Caco-2 (cell line): ENCODE results near the gene PLXNA2. TPM values are rescaled to one million over a fixed set of nuclear protein-coding genes. Genes with fewer than 3 reads are reported as not detected.

Source experiments
- BruUV-seq: library from RNA; stranded (reverse); fragments of 400-500 nt; replicated peaks from 2 replicates; lab custom pipeline; 2021; lab: Mats Ljungman, UMichigan
- CTCF ChIA-PET: fragments of 300-600 bp; sonication (Branson Sonifier 250); formaldehyde crosslinking; loops from one replicate; lab custom pipeline; 2022; ENCODE audit warnings: antibody characterized with exemption; lab: Charles Lee
- POLR2A ChIA-PET: fragments of 300-600 bp; sonication (Branson Sonifier 250); formaldehyde crosslinking; loops from one replicate; lab custom pipeline; 2022; ENCODE audit warnings: antibody characterized with exemption; lab: Charles Lee
- DNase-seq, 2 experiments: peaks; one replicate each; pipeline versions ENCODE4 v3.0.0 to v3.0.0-alpha.2; 2020 to 2022
- H3K27me3 ChIP-seq: replicated peaks from 2 replicates; pipeline ENCODE4 v1.6.0; 2011; ENCODE audit warnings: low read length; ENCODE audit not compliant: control insufficient read depth, insufficient read depth
- H3K36me3 ChIP-seq: 2 replicates; pipeline ENCODE4 v1.5.1; 2011; ENCODE audit warnings: low read length; ENCODE audit not compliant: control insufficient read depth, insufficient read depth
- H3K4me1 ChIP-seq: fragments of 250-450 bp; sonication (Bioruptor Pico); 2 replicates; pipeline ENCODE4 v1.5.1; 2020; ENCODE audit warnings: mild to moderate bottlenecking
- H3K4me3 ChIP-seq: 2 replicates; pipeline ENCODE4 v1.5.1; 2011; ENCODE audit warnings: low read depth, mild to moderate bottlenecking, control low read depth, low read length
- H3K9me3 ChIP-seq: fragments of 250-450 bp; sonication (Bioruptor Pico); 2 replicates; pipeline ENCODE4 v1.5.1; 2020; ENCODE audit warnings: mild to moderate bottlenecking, moderate library complexity
- H3K27ac Mint-ChIP-seq: one replicate; pipeline ENCODE4 v1.8.0; 2022; ENCODE audit warnings: mixed read lengths; ENCODE audit not compliant: unreplicated experiment
- H3K27me3 Mint-ChIP-seq: one replicate; pipeline ENCODE4 v1.8.0; 2022; ENCODE audit warnings: mixed read lengths; ENCODE audit not compliant: insufficient read depth, unreplicated experiment
- H3K36me3 Mint-ChIP-seq: one replicate; pipeline ENCODE4 v1.8.0; 2022; ENCODE audit warnings: mild to moderate bottlenecking, mixed read lengths; ENCODE audit not compliant: insufficient read depth, unreplicated experiment
- H3K4me1 Mint-ChIP-seq: one replicate; pipeline ENCODE4 v1.8.0; 2022; ENCODE audit warnings: low read depth, mixed read lengths; ENCODE audit not compliant: unreplicated experiment
- H3K4me3 Mint-ChIP-seq: one replicate; pipeline ENCODE4 v1.8.0; 2022; ENCODE audit warnings: mild to moderate bottlenecking, moderate library complexity, mixed read lengths; ENCODE audit not compliant: unreplicated experiment
- H3K9me3 Mint-ChIP-seq: one replicate; pipeline ENCODE4 v1.8.0; 2022; ENCODE audit warnings: mixed read lengths; ENCODE audit not compliant: unreplicated experiment
- CTCF ChIP-seq, 2 experiments: fragments of 200-600 bp in 1 of 2; IDR thresholded peaks; 1 replicate in 1 of 2; 2 replicates in 1 of 2; pipeline versions ENCODE4 v1.5.1 to v1.8.0; 2011 to 2022; ENCODE audit warnings: antibody characterized with exemption in 1 of 2, control low read depth in 1 of 2, inconsistent platforms in 1 of 2, low read depth in 1 of 2, low read length in 1 of 2, mild to moderate bottlenecking in 1 of 2, moderate library complexity in 1 of 2; ENCODE audit not compliant: insufficient read depth in 1 of 2, severe bottlenecking in 1 of 2, unreplicated experiment in 1 of 2
- intact Hi-C: fragments of 100-400 bp; cut with micrococcal nuclease; formaldehyde crosslinking; loops from one replicate; pipeline ENCODE4 v1.10.0; 2022; ENCODE audit not compliant: unreplicated experiment
- total RNA-seq: library from RNA; stranded (reverse); gene quantifications from 2 replicates; pipeline ENCODE4 v1.2.3, GENCODE V29; 2022

Gene PLXNA2
- total RNA-seq, 1 experiment from 2014 or later = 3.2 TPM

- no peak for DNase-seq
- no TSS peak for BruUV-seq
- no peaks in the 10 kb centered on the region for H3K36me3 Mint-ChIP-seq
- intact Hi-C loops = no loop called here
- no peaks in the 10 kb centered on the region for H3K4me1 Mint-ChIP-seq
- CTCF ChIA-PET = no interaction called here
- Histone ChIP-seq H3K4me1 (peaks cover 6% of the 10 kb centered on the region; the same call in 1 of the 2 replicates), H3K9me3 (no peaks in the 10 kb centered on the region), H3K4me3 (no peak overlapping the region), H3K36me3 (no peaks in the 10 kb centered on the region), H3K27me3 (no peaks in the 10 kb centered on the region)
- no peak overlapping the region for H3K4me3 Mint-ChIP-seq
- no peaks in the 10 kb centered on the region for H3K27me3 Mint-ChIP-seq
- POLR2A ChIA-PET = no interaction called here
- no peak overlapping the region for H3K27ac Mint-ChIP-seq
- no peak for TF ChIP-seq CTCF (IDR thresholded peaks at IDR 0.05; ENCODE audit: insufficient read depth in 1 of 2, low read depth in 1 of 2, low read length in 1 of 2, severe bottlenecking in 1 of 2, unreplicated experiment in 1 of 2)
- H3K9me3 Mint-ChIP-seq = no peaks in the 10 kb centered on the region
Measured at GRCh38 chr1:208224192-208224713, 19.9 kb downstream of the PLXNA2 start.

- Mint-ChIP-seq H3K27ac (no peak overlapping the region), H3K4me1 (peaks cover 5% of the 10 kb centered on the region), H3K4me3 (no peak overlapping the region), H3K27me3 (no peaks in the 10 kb centered on the region), H3K36me3 (no peaks in the 10 kb centered on the region), H3K9me3 (no peaks in the 10 kb centered on the region)
- Histone ChIP-seq H3K4me3 (no peak overlapping the region), H3K36me3 (no peaks in the 10 kb centered on the region), H3K9me3 (no peaks in the 10 kb centered on the region), H3K4me1 (peaks cover 6% of the 10 kb centered on the region; the same call in 1 of the 2 replicates), H3K27me3 (no peaks in the 10 kb centered on the region)
- POLR2A ChIA-PET = no interaction called here
- no peak for DNase-seq
- TF ChIP-seq CTCF (IDR thresholded peaks at IDR 0.05; ENCODE audit: insufficient read depth in 1 of 2, low read depth in 1 of 2, low read length in 1 of 2, severe bottlenecking in 1 of 2, unreplicated experiment in 1 of 2) = no peak
- intact Hi-C loops = no loop called here
- CTCF ChIA-PET = no interaction called here
- BruUV-seq = no TSS peak
Measured at GRCh38 chr1:208223136-208223535, 21.0 kb downstream of the PLXNA2 start.

DNA sequence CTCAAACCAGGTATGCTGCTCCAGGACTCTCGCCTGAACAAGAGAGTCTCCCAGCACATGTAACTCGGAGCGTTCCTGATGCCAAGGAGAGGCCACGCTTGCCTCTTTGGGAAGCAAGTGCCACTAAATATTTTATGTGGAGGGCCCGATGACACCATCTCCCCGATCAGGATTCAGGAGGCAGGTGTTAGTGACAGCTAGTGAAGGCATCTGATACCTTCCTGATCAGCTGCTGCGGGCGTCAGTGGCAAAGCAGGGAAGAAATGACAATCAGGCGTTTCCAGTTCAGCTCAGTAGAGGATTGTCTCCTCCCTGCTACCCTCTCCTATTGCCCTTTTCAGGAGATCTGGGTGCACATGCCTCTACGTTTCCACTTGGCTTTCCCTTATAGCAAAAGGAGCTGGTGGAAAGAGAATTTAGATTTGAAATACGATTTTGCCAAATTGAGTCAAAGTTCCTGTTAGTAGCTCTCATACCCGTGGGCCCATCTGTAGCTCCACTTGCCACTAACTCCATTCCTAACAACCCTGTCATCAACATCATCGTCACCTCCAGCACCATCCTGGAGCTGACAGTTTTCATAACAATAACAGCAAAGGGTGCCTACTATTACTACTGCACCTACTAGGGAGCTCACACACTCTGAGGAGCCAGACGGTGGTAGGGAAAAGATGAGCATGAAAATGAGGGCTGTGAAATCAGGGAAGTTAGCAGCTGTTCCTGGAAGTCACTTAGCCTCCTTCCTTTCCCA, 21.6 kb downstream of the PLXNA2 start:
- ChIA-PET POLR2A (no interaction called here), CTCF (no interaction called here)
- H3K4me3 ChIP-seq = no peak overlapping the region
- Mint-ChIP-seq H3K27me3 (no peaks in the 10 kb centered on the region), H3K4me3 (no peak overlapping the region), H3K27ac (no peak overlapping the region), H3K9me3 (no peaks in the 10 kb centered on the region), H3K36me3 (no peaks in the 10 kb centered on the region), H3K4me1 (peaks cover 7% of the 10 kb centered on the region)
- no peak for DNase-seq
- no peaks in the 10 kb centered on the region for H3K27me3 ChIP-seq
- peaks cover 3% of the 10 kb centered on the region; the same call in 1 of the 2 replicates for H3K4me1 ChIP-seq
- TF ChIP-seq CTCF (IDR thresholded peaks at IDR 0.05; ENCODE audit: insufficient read depth in 1 of 2, low read depth in 1 of 2, low read length in 1 of 2, severe bottlenecking in 1 of 2, unreplicated experiment in 1 of 2) = no peak
- no TSS peak for BruUV-seq
- H3K9me3 ChIP-seq = no peaks in the 10 kb centered on the region
- intact Hi-C loops = no loop called here
- H3K36me3 ChIP-seq = no peaks in the 10 kb centered on the region
